CD4-positive, alpha-beta memory T cell (primary cell): Measurements from ENCODE around the gene EIF1. TPM values are rescaled to one million over a fixed set of nuclear protein-coding genes. Genes with fewer than 3 reads are reported as not detected.

Experiments
- CTCF ChIA-PET: fragments of 350-600 bp; sonication (Branson Sonifier 250); formaldehyde crosslinking; loops from one replicate; lab custom pipeline; 2021; ENCODE audit warnings: inconsistent platforms; ENCODE audit not compliant: partially characterized antibody; lab: Charles Lee
- POLR2A ChIA-PET: fragments of 350-600 bp; sonication (Branson Sonifier 250); formaldehyde crosslinking; loops from one replicate; lab custom pipeline; 2021; ENCODE audit not compliant: partially characterized antibody; lab: Charles Lee
- DNase-seq, 5 donors: peaks; one replicate each; pipeline versions ENCODE4 v3.0.0 to v3.0.0-alpha.2; 2020 to 2022; ENCODE audit warnings: mixed read lengths in 1 of 5
- H3K27ac ChIP-seq: one replicate; pipeline ENCODE4 v1.7.0; 2013; ENCODE audit warnings: low read depth, low read length
- H3K27me3 ChIP-seq: 2 replicates; pipeline ENCODE4 v1.7.0; 2013; ENCODE audit warnings: mild to moderate bottlenecking, low read length, moderate library complexity; ENCODE audit not compliant: insufficient read depth
- H3K36me3 ChIP-seq: 2 replicates; pipeline ENCODE4 v1.7.0; 2013; ENCODE audit warnings: mild to moderate bottlenecking, low read length, moderate library complexity; ENCODE audit not compliant: insufficient read depth
- H3K4me1 ChIP-seq: 2 replicates; pipeline ENCODE4 v1.7.0; 2013; ENCODE audit warnings: mild to moderate bottlenecking, low read length, moderate library complexity; ENCODE audit not compliant: insufficient read depth
- H3K4me3 ChIP-seq, 2 donors: one replicate each; pipeline ENCODE4 v1.7.0; 2013; ENCODE audit warnings: low read length in 2 of 2, mild to moderate bottlenecking in 1 of 2
- H3K9me3 ChIP-seq, 2 donors: one replicate each; pipeline ENCODE4 v1.7.0; 2013; ENCODE audit warnings: low read length in 2 of 2, control low read depth in 1 of 2; ENCODE audit not compliant: control insufficient read depth in 1 of 2
- H3K27ac Mint-ChIP-seq, 7 donors: one replicate each; pipeline ENCODE4 v1.8.0; 2020 to 2021; ENCODE audit warnings: mixed read lengths in 7 of 7, mild to moderate bottlenecking in 6 of 7, inconsistent platforms in 3 of 7, moderate library complexity in 3 of 7
- H3K27me3 Mint-ChIP-seq, 2 donors: one replicate each; pipeline ENCODE4 v1.8.0; 2020 to 2021; ENCODE audit warnings: mixed read lengths in 2 of 2
- H3K36me3 Mint-ChIP-seq, 2 donors: one replicate each; pipeline ENCODE4 v1.8.0; 2020 to 2021; ENCODE audit warnings: mixed read lengths in 2 of 2, inconsistent platforms in 1 of 2, mild to moderate bottlenecking in 1 of 2
- H3K4me1 Mint-ChIP-seq, 4 donors: one replicate each; pipeline ENCODE4 v1.8.0; 2020 to 2021; ENCODE audit warnings: mixed read lengths in 4 of 4, mild to moderate bottlenecking in 1 of 4
- H3K4me3 Mint-ChIP-seq, 8 donors: one replicate each; pipeline ENCODE4 v1.8.0; 2020 to 2021; ENCODE audit warnings: mixed read lengths in 8 of 8, mild to moderate bottlenecking in 7 of 8, moderate library complexity in 6 of 8, inconsistent platforms in 3 of 8
- H3K9me3 Mint-ChIP-seq, 8 donors: one replicate each; pipeline ENCODE4 v1.8.0; 2020 to 2021; ENCODE audit warnings: mixed read lengths in 8 of 8, mild to moderate bottlenecking in 5 of 8, inconsistent platforms in 3 of 8, moderate library complexity in 1 of 8
- intact Hi-C: fragments of 100-400 bp; cut with micrococcal nuclease; formaldehyde crosslinking; loops from one replicate; pipeline ENCODE4 v1.15.1; 2023
- polyA plus RNA-seq, 2 donors: library from polyadenylated mRNA; unstranded; fragments of 300-500 nt; fragmentation: Illumina TruSeq; gene quantifications; one replicate each; pipeline ENCODE4 v1.2.3, GENCODE V29; 2021
- total RNA-seq, 2 experiments: library from RNA; stranded (reverse); gene quantifications; one replicate each; pipeline ENCODE4 v1.2.3, GENCODE V29; 2021

EIF1 gene
- total and polyA plus RNA-seq, 4 experiments from 2014 or later: 776 to 1,611 (median 960) TPM

GRCh38 chr17:41736983-41737679, 48.4 kb downstream of the EIF1 start:
- ChIA-PET POLR2A (interaction anchor here (0.9 to 1.5 kb wide), 3 partner anchors 48 to 71 kb away, joined by 3 to 4 read pairs (median 3); partner anchors contain the start of genes EIF1 and JUP), CTCF (interaction anchor here (0.7 to 4.4 kb wide), 10 partner anchors 11 to 881 kb away, joined by 3 to 47 read pairs (median 3); partner anchors contain the start of gene FKBP10)
- peaks cover 18 to 22% of the 10 kb centered on the region in 2 donors for H3K27me3 Mint-ChIP-seq
- H3K27ac Mint-ChIP-seq: peak overlapping the region in 1 of 7 donors; percentile 16
- peaks cover 2 to 9% (median 9%) of the 10 kb centered on the region in 4 donors for H3K4me1 Mint-ChIP-seq
- Histone ChIP-seq H3K36me3 (no peaks in the 10 kb centered on the region), H3K4me1 (peaks cover 15% of the 10 kb centered on the region), H3K4me3 (no peak overlapping the region), H3K9me3 (no peaks in the 10 kb centered on the region), H3K27me3 (peaks cover 12% of the 10 kb centered on the region), H3K27ac (no peak overlapping the region)
- H3K4me3 Mint-ChIP-seq: peak overlapping the region in 4 of 8 donors; percentile 13 to 55 (median 50)
- H3K9me3 Mint-ChIP-seq: no peaks in the 10 kb centered on the region
- DNase-seq: no peak
- H3K36me3 Mint-ChIP-seq: no peaks in the 10 kb centered on the region
- intact Hi-C loops: no loop called here

DNA sequence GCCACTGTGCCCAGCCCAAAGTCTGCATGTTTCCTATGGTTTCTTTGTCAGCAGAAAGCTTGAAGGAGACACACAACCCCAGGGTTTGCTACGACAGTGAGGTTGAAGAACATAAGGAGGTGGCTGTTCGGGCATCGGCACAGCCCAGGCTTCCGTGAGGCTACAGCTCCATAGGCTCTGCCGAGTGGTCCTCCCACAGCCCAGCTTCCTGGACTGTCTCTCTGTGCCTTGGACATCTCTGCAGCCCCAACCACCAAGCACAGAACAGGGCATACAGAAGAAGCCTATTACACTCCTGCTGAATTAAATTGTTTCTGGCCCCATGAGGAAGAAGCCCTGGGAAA, 49.0 kb downstream of the EIF1 start:
- Histone ChIP-seq H3K27ac (no peak overlapping the region), H3K4me3 (no peak overlapping the region), H3K36me3 (no peaks in the 10 kb centered on the region), H3K4me1 (peaks cover 15% of the 10 kb centered on the region), H3K9me3 (no peaks in the 10 kb centered on the region), H3K27me3 (peaks cover 12% of the 10 kb centered on the region)
- peak overlapping the region in 3 of 8 donors; percentile 29 to 72 (median 55) for H3K4me3 Mint-ChIP-seq
- no peaks in the 10 kb centered on the region for H3K9me3 Mint-ChIP-seq
- peak in 1 of 5 donors; percentile 6 for DNase-seq
- POLR2A ChIA-PET: interaction anchor here (1.1 to 1.5 kb wide), 2 partner anchors 49 to 71 kb away, joined by 3 to 4 read pairs; partner anchors contain the start of gene JUP
- no peaks in the 10 kb centered on the region for H3K36me3 Mint-ChIP-seq
- intact Hi-C loops: loop anchor here (1.0 kb wide), 2 partner anchors 64 to 148 kb away; no protein-coding TSS in a partner anchor
- H3K27me3 Mint-ChIP-seq: peaks cover 13 to 18% of the 10 kb centered on the region in 2 donors
- H3K27ac Mint-ChIP-seq: peak overlapping the region in 3 of 7 donors; percentile 15 to 56 (median 16)
- peaks cover 2 to 9% (median 9%) of the 10 kb centered on the region in 4 donors for H3K4me1 Mint-ChIP-seq
- CTCF ChIA-PET: interaction anchor here (0.7 to 4.4 kb wide), 9 partner anchors 11 to 881 kb away, joined by 3 to 47 read pairs (median 3); partner anchors contain the start of gene FKBP10

DNA sequence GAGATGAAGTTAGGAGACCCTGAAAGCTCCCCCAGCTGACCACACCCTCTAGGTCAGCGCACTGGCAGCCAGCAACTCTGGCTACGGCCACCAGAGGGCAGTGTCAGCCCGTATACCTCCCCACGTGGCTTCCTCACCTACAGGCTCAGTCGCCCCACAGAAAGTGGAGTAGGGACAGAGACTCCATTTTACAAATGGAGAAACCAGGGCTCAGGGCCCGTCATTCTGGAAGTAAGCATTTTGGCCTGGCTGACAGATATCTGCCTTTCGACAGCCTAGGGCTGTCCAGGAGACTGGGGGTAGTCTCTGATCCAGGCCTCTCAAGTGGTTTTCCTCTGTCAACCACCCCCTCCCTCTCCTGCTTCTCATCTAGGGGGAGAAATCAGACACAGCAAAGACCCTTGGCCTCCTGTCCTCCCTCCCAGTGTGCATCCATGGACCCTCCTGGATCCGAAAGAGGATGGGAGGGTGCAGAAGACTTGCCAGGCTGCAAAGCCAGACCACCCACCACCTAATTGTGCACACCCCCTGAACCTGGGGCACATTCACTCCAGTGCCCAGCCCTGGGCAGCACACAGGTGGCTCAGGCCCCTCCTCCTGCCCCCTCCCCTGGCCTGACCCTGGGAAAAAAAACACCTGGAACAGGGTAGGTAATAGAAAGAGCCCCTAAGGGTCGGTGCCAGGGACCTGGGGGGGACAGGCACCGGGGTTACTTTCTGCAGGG, 49.6 kb downstream of the EIF1 start:
- no peak overlapping the region for H3K27ac ChIP-seq
- peaks cover 12% of the 10 kb centered on the region for H3K27me3 ChIP-seq
- Mint-ChIP-seq H3K27me3 (peaks cover 12 to 18% of the 10 kb centered on the region in 2 donors), H3K9me3 (no peaks in the 10 kb centered on the region), H3K4me1 (peaks cover 2 to 9% (median 9%) of the 10 kb centered on the region in 4 donors), H3K4me3 (peak overlapping the region in 2 of 8 donors; percentile 42 to 72), H3K36me3 (no peaks in the 10 kb centered on the region), H3K27ac (peak overlapping the region in 2 of 7 donors; percentile 15 to 56)
- H3K9me3 ChIP-seq: no peaks in the 10 kb centered on the region
- peaks cover 15% of the 10 kb centered on the region for H3K4me1 ChIP-seq
- H3K4me3 ChIP-seq: no peak overlapping the region
- intact Hi-C loops: loop anchor here (1.0 kb wide), 2 partner anchors 63 to 147 kb away; no protein-coding TSS in a partner anchor
- CTCF ChIA-PET: interaction anchor here (0.7 to 4.4 kb wide), 7 partner anchors 10 to 882 kb away, joined by 3 to 47 read pairs (median 3); no protein-coding TSS in a partner anchor
- H3K36me3 ChIP-seq: no peaks in the 10 kb centered on the region
- POLR2A ChIA-PET: interaction anchor here (1.5 kb wide), 1 partner anchor 48 kb away, joined by 4 read pairs; the partner anchor contains the start of gene JUP
- DNase-seq: peak; percentile 70 to 78 (median 73)

GRCh38 chr17:41738801-41739112, 50.1 kb downstream of the EIF1 start:
- H3K9me3 ChIP-seq: no peaks in the 10 kb centered on the region
- ChIA-PET POLR2A (no interaction called here), CTCF (interaction anchor here (0.6 kb wide), 1 partner anchor 286 kb away, joined by 3 read pairs; no protein-coding TSS in a partner anchor)
- intact Hi-C loops: loop anchor here (1.0 kb wide), 2 partner anchors 63 to 147 kb away; no protein-coding TSS in a partner anchor
- no peak overlapping the region for H3K27ac ChIP-seq
- Mint-ChIP-seq H3K4me1 (peaks cover 2 to 9% (median 9%) of the 10 kb centered on the region in 4 donors), H3K27ac (no peak overlapping the region), H3K36me3 (no peaks in the 10 kb centered on the region), H3K9me3 (no peaks in the 10 kb centered on the region), H3K27me3 (peaks cover 12 to 15% of the 10 kb centered on the region in 2 donors), H3K4me3 (no peak overlapping the region)
- H3K36me3 ChIP-seq: no peaks in the 10 kb centered on the region
- H3K4me3 ChIP-seq: no peak overlapping the region
- peaks cover 15% of the 10 kb centered on the region for H3K4me1 ChIP-seq
- H3K27me3 ChIP-seq: peaks cover 12% of the 10 kb centered on the region
- DNase-seq: no peak

GRCh38 chr17:41739661-41740352, 51.1 kb downstream of the EIF1 start:
- Mint-ChIP-seq H3K4me3 (no peak overlapping the region), H3K27me3 (peaks cover 12 to 14% of the 10 kb centered on the region in 2 donors), H3K4me1 (peaks cover 2 to 9% (median 6%) of the 10 kb centered on the region in 4 donors), H3K9me3 (no peaks in the 10 kb centered on the region), H3K36me3 (no peaks in the 10 kb centered on the region), H3K27ac (peak overlapping the region in 1 of 7 donors; percentile 8)
- Histone ChIP-seq H3K9me3 (no peaks in the 10 kb centered on the region), H3K4me3 (no peak overlapping the region), H3K27ac (no peak overlapping the region), H3K27me3 (peaks cover 12% of the 10 kb centered on the region), H3K4me1 (peaks cover 5% of the 10 kb centered on the region), H3K36me3 (no peaks in the 10 kb centered on the region)
- DNase-seq: no peak
- CTCF ChIA-PET: interaction anchor here (4.7 kb wide), 1 partner anchor 61 kb away, joined by 20 read pairs; no protein-coding TSS in a partner anchor
- intact Hi-C loops: no loop called here
- POLR2A ChIA-PET: no interaction called here

DNA sequence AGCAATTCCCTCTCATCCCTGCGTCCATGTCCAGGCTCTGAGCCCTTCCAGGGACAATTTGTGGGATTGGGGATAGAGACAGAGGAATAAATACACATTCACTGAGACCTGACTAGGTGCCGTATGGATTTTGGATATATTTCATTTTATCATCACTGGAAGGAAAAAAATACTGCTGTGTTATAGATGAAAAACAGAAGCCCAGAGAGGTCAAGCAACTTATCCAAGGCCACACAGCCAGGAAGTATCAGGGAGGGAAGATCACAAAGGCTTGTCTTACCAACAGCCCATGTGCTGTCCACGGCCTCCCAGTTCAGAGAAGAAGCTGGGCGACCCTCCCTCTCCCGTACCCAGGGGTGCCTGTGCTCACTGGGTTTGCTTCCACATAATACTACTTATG, 51.8 kb downstream of the EIF1 start:
- Mint-ChIP-seq H3K9me3 (no peaks in the 10 kb centered on the region), H3K4me3 (no peak overlapping the region), H3K4me1 (peaks cover 0 to 9% (median 2%) of the 10 kb centered on the region in 4 donors), H3K27me3 (peaks cover 11 to 12% of the 10 kb centered on the region in 2 donors), H3K27ac (no peak overlapping the region), H3K36me3 (no peaks in the 10 kb centered on the region)
- POLR2A ChIA-PET: interaction anchor here (0.6 kb wide), 1 partner anchor 167 kb away, joined by 3 read pairs; no protein-coding TSS in a partner anchor
- Histone ChIP-seq H3K27ac (no peak overlapping the region), H3K4me3 (no peak overlapping the region), H3K27me3 (peaks cover 12% of the 10 kb centered on the region), H3K9me3 (no peaks in the 10 kb centered on the region), H3K4me1 (peaks cover 3% of the 10 kb centered on the region), H3K36me3 (no peaks in the 10 kb centered on the region)
- CTCF ChIA-PET: interaction anchor here (1.9 to 4.7 kb wide), 2 partner anchors 59 to 61 kb away, joined by 5 to 20 read pairs; no protein-coding TSS in a partner anchor
- DNase-seq: no peak
- intact Hi-C loops: no loop called here
